Right ventricle myocardium superior (tissue), 1 donor: Measurements from ENCODE around the gene PAQR9. TPM values are rescaled to one million over a fixed set of nuclear protein-coding genes. Genes with fewer than 3 reads are reported as not detected.

Source experiments
- ATAC-seq: fragments of 200-7000 bp; cut with Tn5 transposase; one replicate; pipeline ENCODE4 v1.9.1; 2020; ENCODE audit warnings: mild to moderate bottlenecking; ENCODE audit not compliant: poor library complexity
- DNase-seq: peaks from one replicate; pipeline ENCODE4 v3.0.0-alpha.2; 2020
- intact Hi-C: fragments of 100-400 bp; cut with DNase I; formaldehyde crosslinking; loops from one replicate; pipeline ENCODE4 v1.11.2; 2022
- total RNA-seq: library from RNA; stranded (reverse); fragmentation: NEBNext Ultra II Directional; extraction: Animal tissue kit (Norgen Biotek cat#: 25700); gene quantifications from one replicate; pipeline ENCODE4 v1.2.1, GENCODE V29; 2021
- donor health status: DM: no; HTN: yes; CAD: no; lungs with severe emphysema.

PAQR9 gene
- total RNA-seq, 1 donor from 2014 or later = 10.6 TPM

DNA sequence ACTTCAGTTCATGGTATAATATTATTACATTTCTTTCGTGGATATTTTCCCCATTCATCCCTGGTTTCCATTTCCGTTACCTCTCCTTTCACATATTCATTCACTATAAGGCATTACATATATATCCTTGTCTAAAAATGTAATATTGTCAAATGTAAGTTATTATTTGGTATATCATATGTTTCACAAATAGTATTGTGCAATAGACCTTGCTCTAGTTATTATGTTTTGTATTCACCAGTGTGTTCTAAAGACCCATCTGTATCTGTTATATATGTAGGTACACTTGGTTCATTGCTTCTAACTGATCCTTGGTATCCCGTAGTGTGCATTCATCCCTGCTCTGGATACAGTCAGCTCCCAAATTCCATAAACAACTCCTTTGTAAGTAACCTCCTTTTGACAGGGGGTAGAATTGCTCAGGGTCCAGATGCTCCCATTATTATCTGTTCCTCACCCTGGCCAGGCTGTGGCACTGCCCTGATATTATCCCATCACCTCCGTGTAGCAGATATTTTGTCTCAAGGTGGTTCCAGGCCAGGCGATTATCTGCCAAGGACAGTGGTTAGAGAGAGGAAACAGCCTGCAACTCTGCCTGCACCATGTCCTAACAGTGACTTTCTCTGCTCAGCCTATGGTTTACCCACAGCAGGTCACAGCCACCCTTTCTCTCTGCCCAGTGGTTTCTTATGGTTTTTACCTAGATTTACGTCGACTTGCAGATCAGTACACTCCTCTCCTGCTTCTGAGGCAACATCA, 29.2 kb downstream of the PAQR9 start:
- no peak for DNase-seq
- intact Hi-C loops = no loop called here
- no peak for ATAC-seq

DNA sequence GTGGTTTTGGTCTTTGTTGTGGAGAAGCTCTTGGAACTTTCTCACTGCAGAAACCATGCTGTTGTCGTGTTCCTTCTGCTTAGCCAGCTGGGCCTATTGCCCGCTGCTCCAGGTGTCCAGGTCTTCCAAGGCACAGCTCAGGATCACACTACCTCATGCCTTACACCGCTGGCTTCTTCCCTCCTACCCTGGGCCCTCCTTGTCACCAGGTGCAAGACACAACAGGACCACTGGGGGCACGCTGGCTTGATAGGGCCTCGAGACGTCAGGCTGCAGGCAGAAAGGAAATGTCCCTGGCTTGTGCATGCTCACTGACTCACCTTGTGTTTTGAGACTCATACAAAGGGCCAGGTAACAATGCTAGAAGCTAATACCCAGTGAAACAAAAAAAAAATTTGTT, 32.3 kb downstream of the PAQR9 start:
- ATAC-seq (no peak), DNase-seq (no peak)
- intact Hi-C loops = no loop called here

- intact Hi-C loops = no loop called here
- no peak for ATAC-seq
- DNase-seq = no peak
These were observed 33.0 kb downstream of the PAQR9 start for GRCh38 chr3:142930463-142930862.

DNA sequence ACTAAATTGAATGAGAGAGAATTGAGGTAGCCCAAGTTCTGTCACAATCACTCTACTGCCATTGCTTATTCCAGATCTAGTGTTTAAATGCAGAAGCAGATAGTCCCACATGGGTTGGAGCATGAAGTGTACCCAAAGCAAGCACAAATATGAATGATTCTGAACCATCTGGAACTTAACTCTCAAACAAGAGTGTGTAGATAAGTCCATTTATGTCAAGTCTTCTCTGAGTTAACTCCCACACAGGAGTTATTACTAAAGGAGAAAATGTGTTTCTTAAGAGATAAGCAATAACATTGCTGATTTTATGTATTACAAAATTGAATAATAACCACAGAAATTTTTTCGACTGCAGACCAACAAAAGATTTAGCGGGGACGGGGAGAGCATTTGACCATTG, 33.6 kb downstream of the PAQR9 start:
- DNase-seq (no peak), ATAC-seq (no peak)
- intact Hi-C loops = no loop called here

DNA sequence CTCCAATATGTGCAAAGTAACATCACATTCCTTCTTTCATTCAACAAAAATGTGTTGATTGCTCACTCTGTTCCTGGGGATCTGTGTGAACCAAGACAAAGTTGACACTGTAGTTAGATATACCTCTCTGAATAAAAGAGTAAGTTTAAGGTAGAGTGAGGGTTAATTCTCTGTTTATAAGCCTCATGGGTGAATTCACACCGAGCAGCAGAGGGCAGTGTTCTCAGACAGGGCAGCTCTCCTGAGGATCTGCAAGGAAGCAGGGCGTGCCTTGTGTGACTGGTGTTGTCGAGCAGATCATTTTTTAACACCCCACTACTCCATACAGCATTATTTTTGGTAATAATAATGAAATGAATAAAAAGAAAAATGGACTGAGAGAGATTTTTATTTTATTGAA, 34.4 kb downstream of the PAQR9 start:
- peak; percentile 82 for ATAC-seq
- intact Hi-C loops = no loop called here

GRCh38 chr3:142926368-142926944, 37.0 kb downstream of the PAQR9 start:
- ATAC-seq = no peak
- intact Hi-C loops = no loop called here
- DNase-seq = no peak

More for the DNA sequence above, 34.4 kb downstream of the PAQR9 start:
- DNase-seq = peak; percentile 56

DNA sequence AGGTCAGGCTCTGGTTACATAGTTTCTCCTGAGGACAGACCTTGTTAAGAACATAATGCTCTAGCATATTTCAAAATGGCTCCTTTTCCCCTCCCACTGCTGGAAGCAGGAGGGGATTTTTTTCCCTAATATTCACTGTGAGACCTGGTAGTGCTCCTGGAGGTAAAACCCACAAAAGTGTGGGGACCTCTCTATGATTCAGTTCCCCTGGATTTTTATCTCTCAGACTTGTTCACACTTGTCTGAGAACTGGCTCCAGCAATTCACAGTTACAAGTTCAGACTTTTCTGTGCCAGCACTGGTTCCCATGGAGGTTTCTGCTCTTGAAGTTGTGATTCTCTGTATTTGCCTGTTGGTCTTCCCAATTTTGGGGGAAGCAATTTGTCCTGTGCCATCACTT, 38.3 kb downstream of the PAQR9 start:
- DNase-seq (no peak), ATAC-seq (no peak)
- intact Hi-C loops = no loop called here

GRCh38 chr3:142923694-142924093, 39.8 kb downstream of the PAQR9 start:
- intact Hi-C loops = no loop called here
- DNase-seq = no peak
- ATAC-seq = no peak

DNA sequence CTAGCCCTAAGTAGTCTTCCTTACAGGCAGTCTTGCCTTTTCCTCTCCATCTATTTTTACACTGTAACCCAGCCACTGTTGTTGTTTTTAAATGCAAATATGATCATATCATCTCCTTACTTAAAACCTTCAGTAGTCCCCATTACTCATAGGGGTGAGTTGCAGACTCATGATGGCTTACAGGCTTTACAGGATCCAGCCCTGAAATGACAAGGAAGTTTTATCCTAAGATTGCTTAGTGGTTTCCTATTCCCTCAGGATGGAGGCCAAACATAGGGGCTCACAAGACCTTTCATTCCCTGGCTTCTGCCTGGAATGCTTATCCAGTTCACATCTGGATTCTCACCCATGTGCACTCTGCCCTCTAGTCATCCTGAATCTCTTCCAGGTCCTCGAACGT, 46.9 kb downstream of the PAQR9 start:
- DNase-seq (no peak), ATAC-seq (no peak)
- intact Hi-C loops = no loop called here

DNA sequence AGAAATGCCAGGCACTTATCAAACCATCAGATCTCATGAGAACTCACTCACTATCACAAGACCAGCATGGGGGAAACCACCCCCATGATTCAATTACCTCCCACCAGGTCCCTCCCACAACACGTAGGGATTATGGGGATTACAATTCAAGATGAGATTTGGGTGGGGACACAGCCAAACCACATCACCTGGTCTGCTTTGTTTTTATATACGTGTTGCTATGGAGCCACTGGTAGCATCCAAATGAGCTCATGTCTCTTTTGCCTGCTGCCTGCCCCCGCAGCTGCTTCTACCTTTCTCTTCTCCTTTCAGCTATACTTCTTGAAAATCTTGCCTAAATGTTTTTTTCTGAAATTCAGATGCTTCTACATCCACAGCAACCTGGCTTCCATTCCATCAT, 47.8 kb downstream of the PAQR9 start:
- ATAC-seq (no peak), DNase-seq (no peak)
- intact Hi-C loops = no loop called here

- intact Hi-C loops = no loop called here
- no peak for DNase-seq
- no peak for ATAC-seq
These were observed 49.1 kb downstream of the PAQR9 start for GRCh38 chr3:142914286-142914811.

DNA sequence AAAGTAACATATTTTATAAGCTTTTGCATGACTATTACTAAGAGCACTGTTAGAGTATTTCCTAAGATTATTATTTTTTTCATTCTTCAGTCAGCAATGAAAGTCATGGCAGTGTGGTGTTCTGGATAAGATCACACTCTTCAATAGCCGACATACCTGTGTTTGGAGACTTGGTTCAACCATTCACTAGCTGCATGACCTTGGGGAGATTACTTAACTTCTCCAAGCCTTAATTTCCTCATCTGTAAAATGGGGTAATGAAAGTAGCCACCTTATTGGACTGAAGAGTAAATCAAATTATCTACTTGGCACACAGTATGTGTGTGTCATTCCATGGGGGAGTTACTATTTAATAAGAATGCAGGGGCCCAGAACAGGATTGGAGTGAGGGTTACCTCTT, 50.0 kb downstream of the PAQR9 start:
- DNase-seq = no peak
- intact Hi-C loops = no loop called here
- ATAC-seq = no peak

DNA sequence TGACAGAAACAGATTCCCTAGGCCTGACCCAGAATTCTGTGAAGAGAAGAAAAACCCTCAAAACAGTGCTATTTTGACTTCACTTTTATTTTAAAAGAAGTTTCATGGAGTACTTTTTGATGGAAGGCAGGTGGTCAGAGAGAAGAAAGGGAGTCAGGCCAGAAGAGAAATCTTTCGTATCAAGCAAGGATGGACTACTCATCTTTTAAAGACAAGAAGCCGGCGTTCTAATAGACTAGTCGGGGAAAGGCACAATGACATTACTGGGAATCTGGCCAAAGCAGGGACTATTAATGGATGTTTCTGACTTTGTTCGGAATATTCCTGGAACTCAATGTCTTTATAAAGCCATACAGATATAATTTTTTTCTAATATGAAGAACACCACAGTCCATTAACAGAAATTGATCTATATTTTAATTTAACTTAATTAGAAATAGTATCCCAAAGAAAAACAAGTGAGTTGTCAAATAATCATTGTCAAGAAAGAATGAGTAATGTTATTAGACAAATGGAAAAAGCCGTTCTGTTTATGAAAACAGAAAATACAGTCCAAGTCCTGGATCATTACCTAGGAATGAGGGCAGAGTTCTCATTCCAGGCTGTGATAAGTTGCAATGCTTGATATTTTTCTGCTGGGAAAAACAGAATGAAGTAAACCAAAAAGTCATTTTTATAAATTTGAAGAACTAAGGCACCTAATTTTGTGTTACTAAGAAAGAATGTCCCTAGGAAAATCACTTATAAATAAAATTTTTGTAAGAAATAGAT, 50.9 kb downstream of the PAQR9 start:
- peak; percentile 60 for ATAC-seq
- no peak for DNase-seq

More for the DNA sequence above, 50.9 kb downstream of the PAQR9 start:
- intact Hi-C loops = no loop called here

Other genes starting within 250 kb of the PAQR9 start
- 10.0 TPM for gene TRPC1, start 239.6 kb downstream of the PAQR9 start, total RNA-seq
- 52.7 TPM for gene PCOLCE2, start 74.6 kb downstream of the PAQR9 start, total RNA-seq
- gene U2SURP, start 37.9 kb upstream of the PAQR9 start, total RNA-seq = 39.8 TPM
- 1.7 TPM for gene CHST2, start 156.1 kb upstream of the PAQR9 start, total RNA-seq